GM23248 (cell line): ENCODE data around the gene KRR1. TPM values are rescaled to one million over a fixed set of nuclear protein-coding genes. Genes with fewer than 3 reads are reported as not detected.

ENCODE experiments used
- DNase-seq: peaks from one replicate; pipeline ENCODE4 v3.0.0-alpha.2; 2015
- H2AFZ ChIP-seq: fragments of 200-600 bp; sonication (generic); 2 replicates; pipeline ENCODE4 v1.6.1; 2016; ENCODE audit warnings: antibody characterized with exemption
- H3F3A ChIP-seq: fragments of 200-600 bp; sonication (generic); 2 replicates; pipeline ENCODE4 v1.6.1; 2016; ENCODE audit warnings: mild to moderate bottlenecking, antibody characterized with exemption, mixed run types; ENCODE audit not compliant: insufficient read depth
- H3K27ac ChIP-seq: fragments of 200-600 bp; sonication (generic); 2 replicates; pipeline ENCODE4 v1.5.1; 2016; ENCODE audit warnings: mild to moderate bottlenecking
- H3K27me3 ChIP-seq: fragments of 200-600 bp; sonication (generic); replicated peaks from 2 replicates; pipeline ENCODE4 v1.6.1; 2016; ENCODE audit warnings: mild to moderate bottlenecking; ENCODE audit not compliant: insufficient read depth
- H3K36me3 ChIP-seq: fragments of 200-600 bp; sonication (generic); 2 replicates; pipeline ENCODE4 v1.6.1; 2016; ENCODE audit warnings: low read depth, mild to moderate bottlenecking
- H3K4me1 ChIP-seq: fragments of 200-600 bp; sonication (generic); 2 replicates; pipeline ENCODE4 v1.6.1; 2016; ENCODE audit warnings: mild to moderate bottlenecking; ENCODE audit not compliant: insufficient read depth
- H3K4me2 ChIP-seq: fragments of 200-600 bp; sonication (generic); one replicate; pipeline ENCODE4 v1.6.1; 2016; ENCODE audit warnings: mild to moderate bottlenecking; ENCODE audit not compliant: unreplicated experiment
- H3K4me3 ChIP-seq: fragments of 200-600 bp; sonication (generic); 2 replicates; pipeline ENCODE4 v1.5.1; 2016; ENCODE audit warnings: mild to moderate bottlenecking
- H3K79me2 ChIP-seq: fragments of 200-600 bp; sonication (generic); 2 replicates; pipeline ENCODE4 v1.6.1; 2016; ENCODE audit warnings: mild to moderate bottlenecking; ENCODE audit not compliant: insufficient read depth
- H3K9ac ChIP-seq: fragments of 200-600 bp; sonication (generic); 2 replicates; pipeline ENCODE4 v1.6.1; 2016; ENCODE audit warnings: mild to moderate bottlenecking
- H3K9me2 ChIP-seq: fragments of 200-600 bp; sonication (generic); 2 replicates; pipeline ENCODE4 v1.6.1; 2016; ENCODE audit warnings: mixed run types, mild to moderate bottlenecking, moderate library complexity; ENCODE audit not compliant: insufficient read depth
- H3K9me3 ChIP-seq: fragments of 200-600 bp; sonication (generic); one replicate; pipeline ENCODE4 v1.6.1; 2017; ENCODE audit warnings: low read depth
- H4K20me1 ChIP-seq: fragments of 200-600 bp; sonication (generic); 2 replicates; pipeline ENCODE4 v1.6.0; 2016; ENCODE audit not compliant: insufficient read depth
- EZH2 ChIP-seq: fragments of 200-600 bp; sonication (generic); IDR thresholded peaks from 2 replicates; pipeline ENCODE4 v1.6.1; 2018; ENCODE audit warnings: antibody characterized with exemption, mild to moderate bottlenecking; ENCODE audit not compliant: insufficient read depth, poor library complexity, severe bottlenecking
- EZH2phosphoT487 ChIP-seq: fragments of 200-600 bp; sonication (generic); IDR thresholded peaks from 2 replicates; pipeline ENCODE4 v1.6.1; 2018; ENCODE audit warnings: antibody characterized with exemption, moderate library complexity, mild to moderate bottlenecking, low read depth; ENCODE audit not compliant: insufficient read depth
- WGBS, 2 experiments: methylation state at CpG; one replicate each; pipeline ENCODE4 v1.1.6; 2015 to 2017; ENCODE audit warnings: low lambda C conversion rate in 2 of 2, low coverage in 1 of 2; ENCODE audit errors: missing lambda C conversion rate in 2 of 2; 5-methylcytosine and 5-hydroxymethylcytosine counted together
- in situ Hi-C: fragments of 300-500 bp; cut with MboI; formaldehyde crosslinking; loops from 2 replicates; pipeline ENCODE4 v1.15.0; 2020
- polyA plus RNA-seq: library from polyadenylated mRNA; unstranded; fragments of >200 nt; fragmentation: Nextera tagmentation; extraction: Ambion mirVana; gene quantifications from 2 replicates; pipeline ENCODE4 v1.2.1, GENCODE V29; 2016
- total RNA-seq: library from RNA; depleted of rRNA; stranded (reverse); fragments of >200 nt; shearing (Covaris generic); gene quantifications from 2 replicates; pipeline ENCODE4 v1.2.3, GENCODE V29; 2014

Gene KRR1
- total and polyA plus RNA-seq, 2 experiments from 2014 or later = 37.4 to 45.3 TPM

- 95 to 100% methylated on average over 1 of the region's 1 CpG for WGBS, 2 experiments
- H3K9ac ChIP-seq = no peak overlapping the region
- no peaks in the 10 kb centered on the region for H3K4me1 ChIP-seq
- H3K79me2 ChIP-seq = no peaks in the 10 kb centered on the region
- no peaks in the 10 kb centered on the region for H3K36me3 ChIP-seq
- no peaks in the 10 kb centered on the region for H4K20me1 ChIP-seq
- in situ Hi-C loops = no loop called here
- no peak overlapping the region for H3K4me3 ChIP-seq
- no peaks in the 10 kb centered on the region for H3F3A ChIP-seq
- TF ChIP-seq EZH2 (no peak), EZH2phosphoT487 (no peak)
- H2AFZ ChIP-seq = no peak overlapping the region
- H3K9me2 ChIP-seq = peaks cover 5% of the 10 kb centered on the region; the same call in 1 of the 2 replicates
- H3K4me2 ChIP-seq = no peak overlapping the region
- no peak for DNase-seq
- no peaks in the 10 kb centered on the region for H3K9me3 ChIP-seq
- no peaks in the 10 kb centered on the region for H3K27me3 ChIP-seq
- no peak overlapping the region for H3K27ac ChIP-seq
Observed at GRCh38 chr12:75543529-75543928, 32.1 kb upstream of the KRR1 start.

- in situ Hi-C loops = no loop called here
Observed at GRCh38 chr12:75542942-75543341, 31.5 kb upstream of the KRR1 start.

GRCh38 chr12:75539889-75540288 is 28.5 kb upstream of the KRR1 start:
- Histone ChIP-seq H3K36me3 (no peaks in the 10 kb centered on the region), H3F3A (no peaks in the 10 kb centered on the region), H3K9me2 (peaks cover 5% of the 10 kb centered on the region; the same call in 1 of the 2 replicates), H2AFZ (no peak overlapping the region), H3K27ac (no peak overlapping the region), H3K9me3 (no peaks in the 10 kb centered on the region), H4K20me1 (no peaks in the 10 kb centered on the region), H3K27me3 (no peaks in the 10 kb centered on the region), H3K4me3 (no peak overlapping the region), H3K9ac (no peak overlapping the region), H3K4me2 (no peak overlapping the region), H3K79me2 (no peaks in the 10 kb centered on the region), H3K4me1 (no peaks in the 10 kb centered on the region)
- TF ChIP-seq EZH2phosphoT487 = no peak
- no peak for TF ChIP-seq EZH2
- DNase-seq = no peak
- WGBS, 2 experiments = 88 to 98% methylated on average over 2 of the region's 2 CpGs
- in situ Hi-C loops = loop anchor here (10.0 kb wide), 1 partner anchor 805 kb away; the partner anchor contains the start of gene BBS10

More at GRCh38 chr12:75542942-75543341, 31.5 kb upstream of the KRR1 start:
- no peaks in the 10 kb centered on the region for H3F3A ChIP-seq
- no peak overlapping the region for H3K4me3 ChIP-seq
- no peak overlapping the region for H3K9ac ChIP-seq
- H3K4me1 ChIP-seq = no peaks in the 10 kb centered on the region
- no peaks in the 10 kb centered on the region for H3K36me3 ChIP-seq
- no peaks in the 10 kb centered on the region for H3K9me3 ChIP-seq
- peaks cover 5% of the 10 kb centered on the region; the same call in 1 of the 2 replicates for H3K9me2 ChIP-seq
- no peaks in the 10 kb centered on the region for H3K79me2 ChIP-seq
- H3K27me3 ChIP-seq = no peaks in the 10 kb centered on the region
- TF ChIP-seq EZH2 (no peak), EZH2phosphoT487 (no peak)
- H2AFZ ChIP-seq = no peak overlapping the region
- no peak overlapping the region for H3K4me2 ChIP-seq
- H4K20me1 ChIP-seq = no peaks in the 10 kb centered on the region
- WGBS, 2 experiments = 49 to 50% methylated on average over 1 of the region's 1 CpG
- H3K27ac ChIP-seq = no peak overlapping the region
- DNase-seq = no peak

GRCh38 chr12:75533239-75533638 is 21.8 kb upstream of the KRR1 start:
- Histone ChIP-seq H3K4me1 (no peaks in the 10 kb centered on the region), H3K9me3 (no peaks in the 10 kb centered on the region), H3K4me3 (no peak overlapping the region), H4K20me1 (no peaks in the 10 kb centered on the region), H3K36me3 (no peaks in the 10 kb centered on the region), H3K9me2 (no peaks in the 10 kb centered on the region), H3K27ac (no peak overlapping the region), H2AFZ (no peak overlapping the region), H3K27me3 (no peaks in the 10 kb centered on the region), H3F3A (no peaks in the 10 kb centered on the region), H3K79me2 (no peaks in the 10 kb centered on the region), H3K9ac (no peak overlapping the region), H3K4me2 (no peak overlapping the region)
- TF ChIP-seq EZH2phosphoT487 = no peak
- TF ChIP-seq EZH2 = no peak
- WGBS, 2 experiments = 96 to 97% methylated on average over 2 of the region's 2 CpGs
- no peak for DNase-seq
- in situ Hi-C loops = loop anchor here (10.0 kb wide), 1 partner anchor 812 kb away; the partner anchor contains the start of gene BBS10
